ENCODE results near the gene APOC1.

APOC1 gene

DNA sequence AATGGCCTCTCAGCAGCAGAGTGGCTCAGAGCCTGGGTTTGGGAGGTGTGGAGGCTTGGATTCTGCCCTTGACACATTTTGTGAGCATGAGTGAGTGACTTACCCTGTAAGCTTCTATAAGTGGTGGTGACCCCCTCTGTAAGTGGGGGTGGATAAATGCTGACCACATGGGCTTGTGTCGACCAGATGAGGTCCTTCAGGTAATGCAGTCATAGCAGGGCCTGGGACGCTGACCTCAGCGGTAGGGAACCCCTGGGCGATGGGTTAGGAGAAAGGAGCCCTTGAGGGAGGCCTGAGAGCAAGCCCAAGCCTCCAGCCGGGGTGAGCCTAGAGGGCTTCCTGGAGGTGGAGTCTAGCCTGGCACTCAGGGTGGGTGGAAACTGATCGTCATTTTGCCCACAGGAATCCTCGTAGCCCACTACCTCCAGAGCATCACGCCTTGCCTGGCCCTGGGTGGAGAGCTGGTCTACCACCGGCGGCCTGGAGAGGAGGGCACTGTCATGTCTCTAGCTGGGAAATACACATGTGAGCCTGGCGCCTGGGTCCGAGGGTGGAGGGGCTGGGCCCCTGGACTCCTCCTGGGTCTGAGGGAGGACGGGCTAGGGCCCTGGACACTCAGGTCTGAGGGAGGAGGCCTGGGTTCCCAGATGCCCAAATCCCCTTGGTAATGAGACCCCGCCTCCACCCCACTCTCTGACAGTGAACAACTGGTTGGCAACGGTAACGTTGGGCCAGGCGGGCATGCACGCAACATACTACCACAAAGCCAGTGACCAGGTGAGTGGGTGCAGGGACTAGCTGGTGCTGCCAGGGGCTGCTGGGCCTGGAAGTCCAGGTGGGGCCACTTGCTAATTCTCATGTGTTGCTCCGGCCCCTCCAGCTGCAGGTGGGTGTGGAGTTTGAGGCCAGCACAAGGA is 13.8 kb upstream of the APOC1 start:
- TF ChIP-seq, protein P1, sequence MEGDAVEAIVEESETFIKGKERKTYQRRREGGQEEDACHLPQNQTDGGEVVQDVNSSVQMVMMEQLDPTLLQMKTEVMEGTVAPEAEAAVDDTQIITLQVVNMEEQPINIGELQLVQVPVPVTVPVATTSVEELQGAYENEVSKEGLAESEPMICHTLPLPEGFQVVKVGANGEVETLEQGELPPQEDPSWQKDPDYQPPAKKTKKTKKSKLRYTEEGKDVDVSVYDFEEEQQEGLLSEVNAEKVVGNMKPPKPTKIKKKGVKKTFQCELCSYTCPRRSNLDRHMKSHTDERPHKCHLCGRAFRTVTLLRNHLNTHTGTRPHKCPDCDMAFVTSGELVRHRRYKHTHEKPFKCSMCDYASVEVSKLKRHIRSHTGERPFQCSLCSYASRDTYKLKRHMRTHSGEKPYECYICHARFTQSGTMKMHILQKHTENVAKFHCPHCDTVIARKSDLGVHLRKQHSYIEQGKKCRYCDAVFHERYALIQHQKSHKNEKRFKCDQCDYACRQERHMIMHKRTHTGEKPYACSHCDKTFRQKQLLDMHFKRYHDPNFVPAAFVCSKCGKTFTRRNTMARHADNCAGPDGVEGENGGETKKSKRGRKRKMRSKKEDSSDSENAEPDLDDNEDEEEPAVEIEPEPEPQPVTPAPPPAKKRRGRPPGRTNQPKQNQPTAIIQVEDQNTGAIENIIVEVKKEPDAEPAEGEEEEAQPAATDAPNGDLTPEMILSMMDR (IDR thresholded peaks at IDR 0.05), result no peak
- H3K27ac ChIP-seq, result no peak overlapping the region
- H3K4me3 ChIP-seq, result no peak overlapping the region
- DNase-seq (ENCODE audit: low spot score), result no peak

DNA sequence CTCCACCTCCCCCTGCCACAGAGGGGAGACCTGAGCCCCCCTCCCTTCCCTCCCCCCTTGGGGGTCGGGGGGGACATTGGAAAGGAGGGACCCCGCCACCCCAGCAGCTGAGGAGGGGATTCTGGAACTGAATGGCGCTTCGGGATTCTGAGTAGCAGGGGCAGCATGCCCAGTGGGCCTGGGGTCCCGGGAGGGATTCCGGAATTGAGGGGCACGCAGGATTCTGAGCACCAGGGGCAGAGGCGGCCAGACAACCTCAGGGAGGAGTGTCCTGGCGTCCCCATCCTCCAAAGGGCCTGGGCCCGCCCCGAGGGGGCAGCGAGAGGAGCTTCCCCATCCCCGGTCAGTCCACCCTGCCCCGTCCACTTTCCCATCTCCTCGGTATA is 11.2 kb upstream of the APOC1 start:
- TF ChIP-seq, protein P1 (IDR thresholded peaks at IDR 0.05), result no peak
- H3K4me3 ChIP-seq, result no peak overlapping the region
- no peak overlapping the region for H3K27ac ChIP-seq
- DNase-seq (ENCODE audit: low spot score), result no peak

DNA sequence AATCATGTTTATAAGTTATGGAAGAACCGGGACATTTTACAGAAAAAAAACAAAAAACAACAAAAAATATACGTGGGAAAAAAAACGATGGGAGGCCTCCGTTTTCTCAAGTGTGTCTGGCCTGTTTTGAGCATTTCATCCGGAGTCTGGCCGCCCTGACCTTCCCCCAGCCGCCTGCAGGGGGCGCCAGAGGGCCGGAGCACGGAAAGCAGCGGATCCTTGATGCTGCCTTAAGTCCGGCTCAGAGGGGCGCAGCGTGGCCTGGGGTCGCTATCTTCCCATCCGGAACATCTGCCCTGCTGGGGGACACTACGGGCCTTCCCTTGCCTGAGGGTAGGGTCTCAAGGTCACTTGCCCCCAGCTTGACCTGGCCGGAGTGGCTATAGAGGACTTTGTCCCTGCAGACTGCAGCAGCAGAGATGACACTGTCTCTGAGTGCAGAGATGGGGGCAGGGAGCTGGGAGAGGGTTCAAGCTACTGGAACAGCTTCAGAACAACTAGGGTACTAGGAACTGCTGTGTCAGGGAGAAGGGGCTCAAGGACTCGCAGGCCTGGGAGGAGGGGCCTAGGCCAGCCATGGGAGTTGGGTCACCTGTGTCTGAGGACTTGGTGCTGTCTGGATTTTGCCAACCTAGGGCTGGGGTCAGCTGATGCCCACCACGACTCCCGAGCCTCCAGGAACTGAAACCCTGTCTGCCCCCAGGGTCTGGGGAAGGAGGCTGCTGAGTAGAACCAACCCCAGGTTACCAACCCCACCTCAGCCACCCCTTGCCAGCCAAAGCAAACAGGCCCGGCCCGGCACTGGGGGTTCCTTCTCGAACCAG is 10.6 kb upstream of the APOC1 start:
- no peak overlapping the region for H3K4me3 ChIP-seq
- TF ChIP-seq, protein P1 (IDR thresholded peaks at IDR 0.05), result peak; percentile 94
- peak; percentile 84 for DNase-seq (ENCODE audit: low spot score)
- no peak overlapping the region for H3K27ac ChIP-seq

DNA sequence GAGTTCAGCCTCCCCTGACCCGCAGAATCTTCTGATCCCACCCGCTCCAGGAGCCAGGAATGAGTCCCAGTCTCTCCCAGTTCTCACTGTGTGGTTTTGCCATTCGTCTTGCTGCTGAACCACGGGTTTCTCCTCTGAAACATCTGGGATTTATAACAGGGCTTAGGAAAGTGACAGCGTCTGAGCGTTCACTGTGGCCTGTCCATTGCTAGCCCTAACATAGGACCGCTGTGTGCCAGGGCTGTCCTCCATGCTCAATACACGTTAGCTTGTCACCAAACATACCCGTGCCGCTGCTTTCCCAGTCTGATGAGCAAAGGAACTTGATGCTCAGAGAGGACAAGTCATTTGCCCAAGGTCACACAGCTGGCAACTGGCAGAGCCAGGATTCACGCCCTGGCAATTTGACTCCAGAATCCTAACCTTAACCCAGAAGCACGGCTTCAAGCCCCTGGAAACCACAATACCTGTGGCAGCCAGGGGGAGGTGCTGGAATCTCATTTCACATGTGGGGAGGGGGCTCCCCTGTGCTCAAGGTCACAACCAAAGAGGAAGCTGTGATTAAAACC is 9.9 kb upstream of the APOC1 start:
- TF ChIP-seq, protein P1 (IDR thresholded peaks at IDR 0.05), result no peak
- no peak for DNase-seq (ENCODE audit: low spot score)
- no peak overlapping the region for H3K27ac ChIP-seq
- no peak overlapping the region for H3K4me3 ChIP-seq

DNA sequence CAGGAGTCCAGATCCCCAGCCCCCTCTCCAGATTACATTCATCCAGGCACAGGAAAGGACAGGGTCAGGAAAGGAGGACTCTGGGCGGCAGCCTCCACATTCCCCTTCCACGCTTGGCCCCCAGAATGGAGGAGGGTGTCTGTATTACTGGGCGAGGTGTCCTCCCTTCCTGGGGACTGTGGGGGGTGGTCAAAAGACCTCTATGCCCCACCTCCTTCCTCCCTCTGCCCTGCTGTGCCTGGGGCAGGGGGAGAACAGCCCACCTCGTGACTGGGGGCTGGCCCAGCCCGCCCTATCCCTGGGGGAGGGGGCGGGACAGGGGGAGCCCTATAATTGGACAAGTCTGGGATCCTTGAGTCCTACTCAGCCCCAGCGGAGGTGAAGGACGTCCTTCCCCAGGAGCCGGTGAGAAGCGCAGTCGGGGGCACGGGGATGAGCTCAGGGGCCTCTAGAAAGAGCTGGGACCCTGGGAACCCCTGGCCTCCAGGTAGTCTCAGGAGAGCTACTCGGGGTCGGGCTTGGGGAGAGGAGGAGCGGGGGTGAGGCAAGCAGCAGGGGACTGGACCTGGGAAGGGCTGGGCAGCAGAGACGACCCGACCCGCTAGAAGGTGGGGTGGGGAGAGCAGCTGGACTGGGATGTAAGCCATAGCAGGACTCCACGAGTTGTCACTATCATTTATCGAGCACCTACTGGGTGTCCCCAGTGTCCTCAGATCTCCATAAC is 8.8 kb upstream of the APOC1 start, which contains the start of gene APOE:
Gene APOE, plus strand, starts transcription at position 360 of the 724 bp plus-strand sequence. CDS start 829 bp downstream, outside the sequence.
- H3K4me3 ChIP-seq, result peak within 1 kb of the TSS; percentile 26
- TF ChIP-seq, protein P1 (IDR thresholded peaks at IDR 0.05), result no peak

DNA sequence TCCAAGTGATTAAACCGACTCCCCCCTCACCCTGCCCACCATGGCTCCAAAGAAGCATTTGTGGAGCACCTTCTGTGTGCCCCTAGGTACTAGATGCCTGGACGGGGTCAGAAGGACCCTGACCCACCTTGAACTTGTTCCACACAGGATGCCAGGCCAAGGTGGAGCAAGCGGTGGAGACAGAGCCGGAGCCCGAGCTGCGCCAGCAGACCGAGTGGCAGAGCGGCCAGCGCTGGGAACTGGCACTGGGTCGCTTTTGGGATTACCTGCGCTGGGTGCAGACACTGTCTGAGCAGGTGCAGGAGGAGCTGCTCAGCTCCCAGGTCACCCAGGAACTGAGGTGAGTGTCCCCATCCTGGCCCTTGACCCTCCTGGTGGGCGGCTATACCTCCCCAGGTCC is 6.8 kb upstream of the APOC1 start:
- H3K4me3 ChIP-seq, result no peak overlapping the region
- no peak overlapping the region for H3K27ac ChIP-seq

More for the DNA sequence above, 8.8 kb upstream of the APOC1 start, which contains the start of gene APOE:
- peak within 1 kb of the TSS in 1 of 2 donors; percentile 3 for H3K27ac ChIP-seq
- no peak for DNase-seq (ENCODE audit: low spot score)

More for the DNA sequence above, 6.8 kb upstream of the APOC1 start:
- TF ChIP-seq, protein P1 (IDR thresholded peaks at IDR 0.05), result no peak
- DNase-seq (ENCODE audit: low spot score), result no peak
